Endothelial cell (in vitro differentiated cells): ENCODE results near the gene DGKB. TPM values are rescaled to one million over a fixed set of nuclear protein-coding genes. Genes with fewer than 3 reads are reported as not detected.

Experiments used
- DNase-seq: peaks from one replicate; pipeline ENCODE4 v3.0.0; 2021; ENCODE audit warnings: low spot score
- H3K27ac Mint-ChIP-seq: one replicate; pipeline ENCODE4 v1.8.0; 2021; ENCODE audit warnings: mixed read lengths, inconsistent platforms; ENCODE audit not compliant: unreplicated experiment
- H3K27me3 Mint-ChIP-seq: one replicate; pipeline ENCODE4 v1.8.0; 2021; ENCODE audit warnings: mild to moderate bottlenecking, moderate library complexity, mixed read lengths, inconsistent platforms; ENCODE audit not compliant: unreplicated experiment
- H3K36me3 Mint-ChIP-seq: one replicate; pipeline ENCODE4 v1.8.0; 2021; ENCODE audit warnings: mild to moderate bottlenecking, low read depth, mixed read lengths, inconsistent platforms; ENCODE audit not compliant: unreplicated experiment
- H3K4me1 Mint-ChIP-seq: one replicate; pipeline ENCODE4 v1.8.0; 2021; ENCODE audit warnings: mild to moderate bottlenecking, mixed read lengths, inconsistent platforms; ENCODE audit not compliant: unreplicated experiment
- H3K4me3 Mint-ChIP-seq: one replicate; pipeline ENCODE4 v1.8.0; 2021; ENCODE audit warnings: mild to moderate bottlenecking, mixed read lengths, inconsistent platforms; ENCODE audit not compliant: unreplicated experiment
- H3K9me3 Mint-ChIP-seq: one replicate; pipeline ENCODE4 v1.8.0; 2021; ENCODE audit warnings: mixed read lengths, inconsistent platforms; ENCODE audit not compliant: unreplicated experiment
- CTCF ChIP-seq: fragments of 200-600 bp; sonication (generic); IDR thresholded peaks from one replicate; pipeline ENCODE4 v1.5.0; 2021; ENCODE audit warnings: antibody characterized with exemption; ENCODE audit not compliant: unreplicated experiment
- total RNA-seq: library from RNA; stranded (reverse); fragmentation: NEBNext Ultra II Directional; extraction: Animal tissue kit (Norgen Biotek cat#: 25700); gene quantifications from one replicate; pipeline ENCODE4 v1.2.1, GENCODE V29; 2021; ENCODE audit not compliant: unreplicated experiment

The DGKB gene
- total RNA-seq, 1 donor from 2014 or later: 0.46 TPM

DNA sequence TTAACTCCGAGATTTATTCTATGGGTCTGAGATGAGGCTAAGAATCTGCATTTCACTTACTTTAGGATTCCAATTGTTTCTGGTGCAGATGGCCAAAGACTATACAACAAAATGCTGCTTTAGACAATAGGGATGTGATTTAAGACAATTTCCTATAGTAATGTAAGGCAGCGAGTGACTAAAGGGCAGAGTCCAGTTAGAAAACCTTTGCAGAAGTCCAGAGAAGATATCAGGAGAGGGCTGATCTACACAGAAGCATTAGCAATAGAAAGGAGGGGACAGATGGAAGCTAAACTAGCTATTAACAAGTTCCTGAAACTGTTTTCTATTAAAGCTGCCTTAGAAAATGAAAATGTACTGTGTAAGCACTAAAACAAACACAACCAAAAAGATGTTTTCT is 398.9 kb downstream of the DGKB start:
- Mint-ChIP-seq H3K4me1 (no peaks in the 10 kb centered on the region), H3K27me3 (peaks cover 1% of the 10 kb centered on the region)

DNA sequence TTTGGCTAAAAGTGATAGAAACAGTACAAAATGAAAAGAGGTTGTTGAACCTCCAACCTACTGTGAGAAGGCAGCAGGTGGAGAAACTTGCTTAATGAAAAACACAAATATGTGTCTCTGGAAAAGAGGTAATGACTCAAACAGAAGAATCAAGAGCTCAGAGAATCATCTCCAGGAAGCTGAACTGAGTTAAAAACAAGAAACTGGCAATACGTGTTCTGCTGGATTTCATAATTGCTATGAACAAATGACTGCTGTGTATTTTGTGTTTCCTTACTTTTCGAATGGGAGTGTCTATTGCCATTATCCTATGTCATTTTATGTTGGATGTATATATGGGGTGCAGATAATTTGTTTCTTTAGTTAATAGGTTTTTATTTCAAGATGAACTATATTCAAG is 401.1 kb downstream of the DGKB start:
- H3K27me3 Mint-ChIP-seq: peaks cover 1% of the 10 kb centered on the region
- no peak overlapping the region for H3K27ac Mint-ChIP-seq
- no peak overlapping the region for H3K4me3 Mint-ChIP-seq
- no peaks in the 10 kb centered on the region for H3K9me3 Mint-ChIP-seq
- TF ChIP-seq CTCF: no peak
- no peak for DNase-seq
- H3K4me1 Mint-ChIP-seq: no peaks in the 10 kb centered on the region
- H3K36me3 Mint-ChIP-seq: no peaks in the 10 kb centered on the region

More for the DNA sequence above, 398.9 kb downstream of the DGKB start:
- Mint-ChIP-seq H3K4me3 (no peak overlapping the region), H3K27ac (no peak overlapping the region), H3K36me3 (no peaks in the 10 kb centered on the region), H3K9me3 (no peaks in the 10 kb centered on the region)
- no peak for DNase-seq
- no peak for TF ChIP-seq CTCF

DNA sequence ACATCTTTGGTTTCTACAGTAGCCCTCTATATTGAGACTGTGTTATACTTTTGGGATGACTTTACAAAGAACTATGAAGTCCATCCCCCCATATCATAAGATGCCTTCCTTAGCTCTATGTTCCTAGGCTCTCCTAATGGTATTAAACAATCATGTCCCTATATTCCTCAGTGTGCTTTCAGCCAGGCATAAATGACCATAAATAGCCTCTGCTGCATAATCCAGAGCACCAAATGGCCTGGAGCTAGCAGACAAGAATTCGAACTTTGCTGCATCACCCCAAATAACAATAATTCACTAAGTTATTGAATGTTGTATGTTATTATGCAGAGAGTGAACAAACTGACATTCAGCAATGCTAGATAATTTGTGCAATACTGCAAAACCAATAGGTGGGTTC is 405.2 kb downstream of the DGKB start:
- Mint-ChIP-seq H3K36me3 (no peaks in the 10 kb centered on the region), H3K4me3 (no peak overlapping the region), H3K27ac (no peak overlapping the region), H3K27me3 (no peaks in the 10 kb centered on the region), H3K4me1 (no peaks in the 10 kb centered on the region), H3K9me3 (no peaks in the 10 kb centered on the region)
- TF ChIP-seq CTCF: no peak
- no peak for DNase-seq

GRCh38 chr7:14495633-14496032 is 406.9 kb downstream of the DGKB start:
- H3K4me3 Mint-ChIP-seq: no peak overlapping the region
- H3K4me1 Mint-ChIP-seq: no peaks in the 10 kb centered on the region

More at GRCh38 chr7:14495633-14496032, 406.9 kb downstream of the DGKB start:
- Mint-ChIP-seq H3K9me3 (no peaks in the 10 kb centered on the region), H3K27me3 (no peaks in the 10 kb centered on the region), H3K36me3 (no peaks in the 10 kb centered on the region), H3K27ac (no peak overlapping the region)
- DNase-seq: no peak
- TF ChIP-seq CTCF: no peak
